ENCODE data around the gene ABAT.

Gene ABAT

DNA sequence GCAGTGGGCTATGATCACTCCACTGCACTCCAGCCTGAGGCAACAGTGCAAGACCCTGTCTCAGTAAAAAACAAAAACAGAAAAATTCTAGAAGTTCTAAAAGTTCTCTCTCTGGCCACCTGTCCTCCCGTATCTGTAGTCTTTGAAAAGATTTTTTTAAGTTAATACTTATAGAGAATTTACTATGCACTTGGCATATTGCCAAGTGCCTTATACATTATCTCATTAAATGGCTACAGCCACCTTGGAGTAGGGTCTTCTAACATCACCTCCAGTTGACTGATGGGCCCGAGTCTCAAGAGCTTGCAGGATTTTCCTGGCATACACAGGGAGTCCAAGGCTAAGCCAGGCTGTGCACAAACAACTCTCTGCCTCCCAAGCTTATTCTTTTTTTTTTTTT lies 78.3 kb downstream of the ABAT start:
- no peak overlapping the region for H3K27ac Mint-ChIP-seq (ENCODE audit: low read depth)
- H3K4me3 Mint-ChIP-seq: no peak overlapping the region
- ATAC-seq (replicated peaks; ENCODE audit: extremely low read depth, poor library complexity, severe bottlenecking): no peak
- H3K4me1 Mint-ChIP-seq: no peaks in the 10 kb centered on the region
- H3K27me3 Mint-ChIP-seq: no peaks in the 10 kb centered on the region
- peaks cover 8% of the 10 kb centered on the region for H3K36me3 Mint-ChIP-seq (ENCODE audit: insufficient read depth)
- no peak for DNase-seq (ENCODE audit: low spot score in 2 of 2)
- H3K9me3 Mint-ChIP-seq: no peaks in the 10 kb centered on the region

GRCh38 chr16:8753416-8754054 lies 79.1 kb downstream of the ABAT start:
- Mint-ChIP-seq H3K9me3 (no peaks in the 10 kb centered on the region), H3K4me3 (no peak overlapping the region), H3K27me3 (no peaks in the 10 kb centered on the region), H3K4me1 (no peaks in the 10 kb centered on the region), H3K27ac (ENCODE audit: low read depth) (no peak overlapping the region), H3K36me3 (ENCODE audit: insufficient read depth) (peaks cover 8% of the 10 kb centered on the region)
- ATAC-seq (replicated peaks; ENCODE audit: extremely low read depth, poor library complexity, severe bottlenecking) (no peak), DNase-seq (ENCODE audit: low spot score in 2 of 2) (no peak)

DNA sequence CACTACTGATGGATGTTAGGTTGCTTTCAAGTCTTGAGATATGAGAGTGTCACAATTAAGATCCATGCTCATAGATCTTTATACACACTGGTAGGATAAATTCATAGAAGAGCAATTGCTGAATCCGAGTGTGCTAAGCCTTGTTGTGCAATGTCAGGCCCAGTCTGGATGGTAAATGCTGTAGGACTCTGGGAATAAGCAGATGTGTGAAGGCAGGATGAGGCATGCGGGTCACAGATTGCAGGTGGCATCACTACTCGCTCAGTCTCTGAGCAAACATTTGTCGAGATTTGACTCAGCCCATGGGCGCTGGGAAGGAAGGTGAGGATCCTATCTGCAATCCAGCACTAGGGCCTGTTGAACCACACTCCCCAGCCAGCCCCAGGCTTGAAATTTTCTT lies 82.3 kb downstream of the ABAT start:
- peaks cover 9% of the 10 kb centered on the region for H3K36me3 Mint-ChIP-seq (ENCODE audit: insufficient read depth)

DNA sequence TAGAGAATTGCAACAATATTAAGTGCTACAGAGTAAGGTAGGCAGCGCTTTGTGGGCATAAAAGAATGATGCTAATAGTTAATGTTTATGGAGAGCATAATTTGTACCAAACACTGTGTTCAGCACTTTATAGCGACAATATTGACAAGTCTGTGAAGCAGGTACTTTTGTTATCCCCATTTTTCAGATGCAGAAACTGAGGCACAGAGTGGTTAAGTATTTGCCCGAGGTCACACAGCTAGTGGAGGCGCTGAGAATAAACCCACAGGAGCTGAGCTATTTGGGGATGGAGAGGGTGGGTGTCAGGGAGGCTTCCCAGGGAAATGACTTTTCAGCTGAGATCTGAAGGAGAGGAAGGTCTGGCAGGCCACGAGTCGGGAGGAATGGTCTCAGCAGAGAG lies 83.6 kb downstream of the ABAT start:
- no peak for DNase-seq (ENCODE audit: low spot score in 2 of 2)
- no peaks in the 10 kb centered on the region for H3K9me3 Mint-ChIP-seq
- H3K27ac Mint-ChIP-seq (ENCODE audit: low read depth): no peak overlapping the region
- H3K4me3 Mint-ChIP-seq: no peak overlapping the region
- H3K4me1 Mint-ChIP-seq: no peaks in the 10 kb centered on the region
- ATAC-seq (replicated peaks; ENCODE audit: extremely low read depth, poor library complexity, severe bottlenecking): no peak
- no peaks in the 10 kb centered on the region for H3K27me3 Mint-ChIP-seq
- H3K36me3 Mint-ChIP-seq (ENCODE audit: insufficient read depth): peaks cover 2% of the 10 kb centered on the region

More for the DNA sequence above, 82.3 kb downstream of the ABAT start:
- no peak overlapping the region for H3K27ac Mint-ChIP-seq (ENCODE audit: low read depth)
- H3K4me3 Mint-ChIP-seq: no peak overlapping the region
- DNase-seq (ENCODE audit: low spot score in 2 of 2) (no peak), ATAC-seq (replicated peaks; ENCODE audit: extremely low read depth, poor library complexity, severe bottlenecking) (no peak)
- H3K9me3 Mint-ChIP-seq: no peaks in the 10 kb centered on the region
- H3K4me1 Mint-ChIP-seq: no peaks in the 10 kb centered on the region
- no peaks in the 10 kb centered on the region for H3K27me3 Mint-ChIP-seq

GRCh38 chr16:8760021-8760420 lies 85.6 kb downstream of the ABAT start:
- no peak overlapping the region for H3K27ac Mint-ChIP-seq (ENCODE audit: low read depth)
- H3K9me3 Mint-ChIP-seq: no peaks in the 10 kb centered on the region
- no peaks in the 10 kb centered on the region for H3K4me1 Mint-ChIP-seq
- ATAC-seq (replicated peaks; ENCODE audit: extremely low read depth, poor library complexity, severe bottlenecking) (no peak), DNase-seq (ENCODE audit: low spot score in 2 of 2) (no peak)
- H3K36me3 Mint-ChIP-seq (ENCODE audit: insufficient read depth): peaks cover 2% of the 10 kb centered on the region
- H3K27me3 Mint-ChIP-seq: no peaks in the 10 kb centered on the region
- no peak overlapping the region for H3K4me3 Mint-ChIP-seq

- H3K4me1 Mint-ChIP-seq: no peaks in the 10 kb centered on the region
- peaks cover 6% of the 10 kb centered on the region for H3K36me3 Mint-ChIP-seq (ENCODE audit: insufficient read depth)
- no peaks in the 10 kb centered on the region for H3K9me3 Mint-ChIP-seq
- no peak overlapping the region for H3K27ac Mint-ChIP-seq (ENCODE audit: low read depth)
- no peak for DNase-seq (ENCODE audit: low spot score in 2 of 2)
- H3K27me3 Mint-ChIP-seq: no peaks in the 10 kb centered on the region
- no peak overlapping the region for H3K4me3 Mint-ChIP-seq
- ATAC-seq (replicated peaks; ENCODE audit: extremely low read depth, poor library complexity, severe bottlenecking): no peak
Measured at GRCh38 chr16:8761078-8761477, 86.7 kb downstream of the ABAT start.

- Mint-ChIP-seq H3K4me3 (no peak overlapping the region), H3K27me3 (no peaks in the 10 kb centered on the region), H3K36me3 (ENCODE audit: insufficient read depth) (peaks cover 6% of the 10 kb centered on the region), H3K9me3 (no peaks in the 10 kb centered on the region), H3K4me1 (no peaks in the 10 kb centered on the region), H3K27ac (ENCODE audit: low read depth) (peak overlapping the region; percentile 38)
- DNase-seq (ENCODE audit: low spot score in 2 of 2): no peak
- ATAC-seq (replicated peaks; ENCODE audit: extremely low read depth, poor library complexity, severe bottlenecking): no peak
Measured at GRCh38 chr16:8762254-8762653, 87.8 kb downstream of the ABAT start.

DNA sequence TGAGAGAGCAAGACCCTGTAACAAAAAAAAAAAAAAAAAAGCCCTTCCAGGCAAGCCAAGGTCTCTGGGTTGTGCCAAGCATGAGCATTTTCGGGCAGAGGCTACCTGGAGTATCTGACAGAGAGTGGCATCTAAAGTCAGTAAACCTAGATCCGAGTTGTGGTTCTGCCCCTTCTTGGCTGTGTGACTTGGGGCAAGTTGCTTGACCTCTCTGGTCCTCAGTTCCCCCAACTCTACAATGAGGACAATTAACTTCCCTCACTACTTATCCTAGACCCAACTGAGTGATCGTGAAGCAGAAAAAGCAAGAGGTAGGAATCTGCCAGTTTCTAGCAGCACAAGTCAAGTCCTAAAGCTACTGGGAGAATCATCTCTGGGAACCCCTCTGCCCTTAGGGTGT lies 88.7 kb downstream of the ABAT start:
- Mint-ChIP-seq H3K27ac (ENCODE audit: low read depth) (no peak overlapping the region), H3K4me3 (no peak overlapping the region), H3K27me3 (no peaks in the 10 kb centered on the region), H3K36me3 (ENCODE audit: insufficient read depth) (peaks cover 6% of the 10 kb centered on the region), H3K4me1 (no peaks in the 10 kb centered on the region), H3K9me3 (no peaks in the 10 kb centered on the region)
- ATAC-seq (replicated peaks; ENCODE audit: extremely low read depth, poor library complexity, severe bottlenecking): no peak
- no peak for DNase-seq (ENCODE audit: low spot score in 2 of 2)

DNA sequence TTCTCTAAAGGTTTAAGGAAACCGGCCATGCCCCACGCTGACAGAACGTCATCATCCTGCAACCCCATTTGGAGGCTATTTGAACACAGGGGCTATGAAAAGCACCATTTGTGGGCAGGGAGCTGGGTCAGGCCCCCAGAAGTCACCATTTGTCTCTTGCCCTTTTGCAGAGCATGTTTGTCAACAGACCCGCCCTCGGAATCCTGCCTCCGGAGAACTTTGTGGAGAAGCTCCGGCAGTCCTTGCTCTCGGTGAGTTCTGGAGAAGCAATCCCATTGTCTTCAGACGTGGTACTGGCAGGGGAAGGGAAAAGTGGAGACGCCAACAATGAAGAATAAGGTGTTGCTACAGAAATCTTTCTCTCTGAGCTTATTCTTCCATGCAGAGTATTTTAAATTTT lies 89.5 kb downstream of the ABAT start:
- Mint-ChIP-seq H3K4me1 (no peaks in the 10 kb centered on the region), H3K9me3 (no peaks in the 10 kb centered on the region), H3K27ac (ENCODE audit: low read depth) (no peak overlapping the region), H3K27me3 (no peaks in the 10 kb centered on the region), H3K36me3 (ENCODE audit: insufficient read depth) (peaks cover 5% of the 10 kb centered on the region), H3K4me3 (no peak overlapping the region)
- ATAC-seq (replicated peaks; ENCODE audit: extremely low read depth, poor library complexity, severe bottlenecking) (no peak), DNase-seq (ENCODE audit: low spot score in 2 of 2) (no peak)

GRCh38 chr16:8764525-8765250 lies 90.3 kb downstream of the ABAT start:
- no peaks in the 10 kb centered on the region for H3K9me3 Mint-ChIP-seq
- no peaks in the 10 kb centered on the region for H3K27me3 Mint-ChIP-seq
- peaks cover 6% of the 10 kb centered on the region for H3K36me3 Mint-ChIP-seq (ENCODE audit: insufficient read depth)
- H3K27ac Mint-ChIP-seq (ENCODE audit: low read depth): no peak overlapping the region
- no peaks in the 10 kb centered on the region for H3K4me1 Mint-ChIP-seq
- DNase-seq (ENCODE audit: low spot score in 2 of 2) (no peak), ATAC-seq (replicated peaks; ENCODE audit: extremely low read depth, poor library complexity, severe bottlenecking) (no peak)
- H3K4me3 Mint-ChIP-seq: no peak overlapping the region

GRCh38 chr16:8767176-8767575 lies 92.8 kb downstream of the ABAT start:
- H3K27me3 Mint-ChIP-seq: no peaks in the 10 kb centered on the region
- peaks cover 6% of the 10 kb centered on the region for H3K36me3 Mint-ChIP-seq (ENCODE audit: insufficient read depth)
- H3K9me3 Mint-ChIP-seq: no peaks in the 10 kb centered on the region
- H3K4me3 Mint-ChIP-seq: no peak overlapping the region
- no peak for ATAC-seq (replicated peaks; ENCODE audit: extremely low read depth, poor library complexity, severe bottlenecking)
- no peak for DNase-seq (ENCODE audit: low spot score in 2 of 2)
- no peaks in the 10 kb centered on the region for H3K4me1 Mint-ChIP-seq
- H3K27ac Mint-ChIP-seq (ENCODE audit: low read depth): no peak overlapping the region

GRCh38 chr16:8768283-8768682 lies 93.9 kb downstream of the ABAT start:
- no peak for ATAC-seq (replicated peaks; ENCODE audit: extremely low read depth, poor library complexity, severe bottlenecking)
- H3K27me3 Mint-ChIP-seq: no peaks in the 10 kb centered on the region
- H3K36me3 Mint-ChIP-seq (ENCODE audit: insufficient read depth): peaks cover 8% of the 10 kb centered on the region
- H3K4me3 Mint-ChIP-seq: no peak overlapping the region
- no peaks in the 10 kb centered on the region for H3K4me1 Mint-ChIP-seq
- no peaks in the 10 kb centered on the region for H3K9me3 Mint-ChIP-seq
- H3K27ac Mint-ChIP-seq (ENCODE audit: low read depth): no peak overlapping the region
- no peak for DNase-seq (ENCODE audit: low spot score in 2 of 2)

DNA sequence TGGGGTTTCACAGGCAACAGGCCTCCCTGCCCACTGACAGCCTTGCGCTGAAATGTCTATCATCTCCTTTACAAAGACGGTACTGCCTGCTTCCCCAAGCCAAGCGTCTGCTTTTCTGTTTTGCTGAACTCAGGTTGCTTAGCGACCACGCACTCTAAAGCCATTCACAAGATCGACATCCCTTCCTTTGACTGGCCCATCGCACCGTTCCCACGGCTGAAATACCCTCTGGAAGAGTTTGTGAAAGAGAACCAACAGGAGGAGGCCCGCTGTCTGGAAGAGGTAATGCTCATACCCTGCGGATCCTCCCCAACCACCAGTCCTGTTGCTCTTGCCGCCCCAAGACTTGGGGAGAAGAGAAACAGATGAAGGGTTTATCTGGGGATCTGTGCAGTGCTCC lies 94.3 kb downstream of the ABAT start:
- H3K9me3 Mint-ChIP-seq: no peaks in the 10 kb centered on the region
- DNase-seq (ENCODE audit: low spot score in 2 of 2) (no peak), ATAC-seq (replicated peaks; ENCODE audit: extremely low read depth, poor library complexity, severe bottlenecking) (no peak)
- H3K4me1 Mint-ChIP-seq: no peaks in the 10 kb centered on the region
- no peak overlapping the region for H3K4me3 Mint-ChIP-seq
- H3K27me3 Mint-ChIP-seq: no peaks in the 10 kb centered on the region
- H3K36me3 Mint-ChIP-seq (ENCODE audit: insufficient read depth): peaks cover 8% of the 10 kb centered on the region
- H3K27ac Mint-ChIP-seq (ENCODE audit: low read depth): no peak overlapping the region
